Stimulated activated naive B cell treated with anti-CD40 and anti-IgM and Interleukin-4, amounts not matched to agents 10 μg/mL and 1 μg/mL and 100 μg/mL, for 72 hours (primary cell): ENCODE data around the gene MOGAT2.
A peak's percentile ranks its signal among the peaks of the same experiment; 100 is the strongest.
"Not testable (repeated sequence)": the region's sequence is repeated elsewhere in the genome, so short reads cannot be mapped to it uniquely, and the experiment has no call there.

Experiments
- ATAC-seq, 2 donors: fragments of 150-1000 bp; cut with Tn5 transposase; replicated peaks; 2 replicates each; pipeline ENCODE4 v1.10.0; 2021; ENCODE audit warnings: moderate library complexity in 1 of 2
- DNase-seq: peaks from one replicate; pipeline ENCODE4 v3.0.0; 2021
- H3K27ac Mint-ChIP-seq: one replicate; pipeline ENCODE4 v1.8.0; 2022; ENCODE audit warnings: mild to moderate bottlenecking, mixed read lengths
- H3K27me3 Mint-ChIP-seq, 2 donors: one replicate each; pipeline ENCODE4 v1.8.0; 2022; ENCODE audit warnings: mixed read lengths in 2 of 2
- H3K36me3 Mint-ChIP-seq, 2 donors: one replicate each; pipeline ENCODE4 v1.8.0; 2022; ENCODE audit warnings: mixed read lengths in 2 of 2, mild to moderate bottlenecking in 1 of 2
- H3K4me1 Mint-ChIP-seq, 2 donors: one replicate each; pipeline ENCODE4 v1.8.0; 2022; ENCODE audit warnings: mixed read lengths in 2 of 2, mild to moderate bottlenecking in 1 of 2
- H3K4me3 Mint-ChIP-seq, 2 donors: one replicate each; pipeline ENCODE4 v1.8.0; 2022; ENCODE audit warnings: mild to moderate bottlenecking in 2 of 2, mixed read lengths in 2 of 2, moderate library complexity in 1 of 2
- H3K9me3 Mint-ChIP-seq, 2 donors: one replicate each; pipeline ENCODE4 v1.8.0; 2022; ENCODE audit warnings: mixed read lengths in 2 of 2, mild to moderate bottlenecking in 1 of 2

MOGAT2 gene

DNA sequence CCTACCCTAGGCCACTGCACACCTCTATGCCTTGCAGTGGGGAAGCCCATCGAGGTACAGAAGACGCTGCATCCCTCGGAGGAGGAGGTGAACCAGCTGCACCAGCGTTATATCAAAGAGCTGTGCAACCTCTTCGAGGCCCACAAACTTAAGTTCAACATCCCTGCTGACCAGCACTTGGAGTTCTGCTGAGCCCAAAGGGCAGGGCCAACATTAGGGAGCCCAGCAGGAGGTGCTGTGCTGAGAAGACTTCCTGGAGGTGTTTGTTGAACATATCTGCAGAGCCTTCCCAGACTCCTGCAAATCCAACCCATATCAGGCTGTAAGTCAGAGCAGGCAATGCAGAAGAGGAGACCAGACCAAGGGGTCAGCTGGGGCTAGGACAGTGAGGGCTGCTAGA lies 13.5 kb downstream of the MOGAT2 start:
- ATAC-seq = no peak
- H3K36me3 Mint-ChIP-seq = no peaks in the 10 kb centered on the region
- no peaks in the 10 kb centered on the region for H3K4me1 Mint-ChIP-seq
- DNase-seq = no peak
- H3K9me3 Mint-ChIP-seq = no peaks in the 10 kb centered on the region
- no peak overlapping the region for H3K4me3 Mint-ChIP-seq
- no peak overlapping the region for H3K27ac Mint-ChIP-seq
- peaks cover 13 to 16% of the 10 kb centered on the region in 2 donors for H3K27me3 Mint-ChIP-seq

DNA sequence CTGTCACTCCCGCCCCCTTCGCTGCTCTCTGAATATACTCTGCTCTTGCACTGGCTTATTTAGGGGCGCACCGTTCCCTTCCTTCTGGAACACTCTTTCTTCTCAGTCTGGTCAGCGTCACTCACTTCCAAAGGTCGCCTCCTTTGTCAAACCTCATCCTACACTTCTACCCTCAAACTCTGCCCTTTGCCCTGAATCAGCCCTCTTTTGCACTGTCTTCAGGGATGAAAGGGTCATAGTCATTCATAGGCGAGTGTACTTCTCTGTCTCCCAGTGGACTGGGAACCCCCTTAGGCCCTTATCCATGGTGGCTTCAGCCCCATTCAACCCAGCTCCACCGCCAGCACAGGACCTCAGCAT lies 15.4 kb downstream of the MOGAT2 start:
- Mint-ChIP-seq H3K27ac (no peak overlapping the region), H3K4me3 (no peak overlapping the region), H3K9me3 (no peaks in the 10 kb centered on the region), H3K4me1 (no peaks in the 10 kb centered on the region), H3K27me3 (peaks cover 17 to 21% of the 10 kb centered on the region in 2 donors), H3K36me3 (no peaks in the 10 kb centered on the region)
- ATAC-seq (no peak), DNase-seq (no peak)

DNA sequence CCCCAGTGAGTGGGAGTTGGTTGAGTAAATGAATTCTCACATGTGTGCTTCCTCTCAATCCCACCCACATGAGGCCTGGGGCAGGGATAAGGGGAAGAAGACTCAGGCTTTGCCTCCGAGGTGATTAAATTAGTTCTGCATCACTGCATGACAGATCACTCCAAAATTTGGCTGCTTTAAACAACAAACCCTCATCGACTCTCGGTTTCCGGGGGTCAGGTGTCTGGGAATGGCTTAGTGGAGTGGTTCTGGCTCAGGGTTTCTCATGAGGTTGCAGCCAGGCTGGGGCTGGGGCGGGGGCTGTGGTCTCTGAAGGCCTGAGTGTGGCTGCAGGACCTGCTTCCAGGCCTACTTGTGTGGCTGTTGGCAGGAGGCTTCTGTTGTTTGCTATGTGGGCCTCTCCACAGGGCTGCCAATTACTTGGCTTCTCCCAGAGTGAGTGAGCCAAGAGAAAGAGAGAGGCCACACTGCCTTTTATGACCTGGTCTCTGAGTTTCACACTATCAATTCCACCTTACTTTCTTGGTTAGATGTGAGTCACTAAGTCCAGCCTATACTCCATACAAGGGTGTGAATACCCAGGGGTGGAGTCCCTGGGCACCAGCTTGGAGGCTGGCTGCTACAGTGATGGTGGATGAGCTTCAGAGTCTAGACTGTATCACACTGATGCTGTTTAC lies 15.9 kb downstream of the MOGAT2 start:
- H3K27me3 Mint-ChIP-seq = peaks cover 17 to 21% of the 10 kb centered on the region in 2 donors
- no peaks in the 10 kb centered on the region for H3K36me3 Mint-ChIP-seq
- H3K4me1 Mint-ChIP-seq = no peaks in the 10 kb centered on the region
- peak; percentile 41 to 64 for ATAC-seq
- H3K4me3 Mint-ChIP-seq = no peak overlapping the region
- no peak overlapping the region for H3K27ac Mint-ChIP-seq
- no peaks in the 10 kb centered on the region for H3K9me3 Mint-ChIP-seq
- no peak for DNase-seq

DNA sequence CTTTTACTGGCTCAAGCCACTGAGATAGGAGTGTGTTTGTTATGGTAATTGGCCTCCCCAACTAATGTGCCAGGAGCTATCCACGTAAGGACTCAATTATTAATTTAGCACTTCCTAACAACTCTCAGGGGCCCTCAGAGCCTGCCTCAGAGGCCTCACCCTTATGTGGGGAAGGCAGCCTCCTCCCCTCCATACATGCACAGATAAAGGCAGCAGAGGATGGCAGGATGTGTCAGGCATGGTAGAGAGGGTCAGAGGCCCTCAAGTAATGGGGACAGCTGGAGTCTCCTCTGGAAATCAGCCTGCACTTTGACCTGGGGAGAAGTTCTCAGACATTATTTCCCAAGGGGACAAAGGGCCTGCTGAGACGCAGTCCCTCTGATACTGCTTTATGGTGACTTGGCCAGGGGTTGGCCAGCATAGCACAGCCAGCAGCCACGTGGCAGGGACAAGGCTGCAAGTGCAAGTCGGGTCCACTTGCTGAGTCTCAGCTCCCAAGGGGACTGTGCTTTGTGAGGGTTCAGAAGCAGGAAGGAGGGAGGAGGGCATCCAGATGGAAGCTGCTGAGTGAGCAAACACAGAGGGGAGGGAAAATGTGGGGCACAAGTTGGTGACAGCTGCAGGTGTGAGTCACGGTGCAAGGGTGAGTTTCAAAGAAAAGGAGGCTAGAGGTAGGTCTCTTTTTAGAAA lies 17.0 kb downstream of the MOGAT2 start:
- H3K9me3 Mint-ChIP-seq = no peaks in the 10 kb centered on the region
- no peaks in the 10 kb centered on the region for H3K36me3 Mint-ChIP-seq
- H3K27me3 Mint-ChIP-seq = peaks cover 21 to 22% of the 10 kb centered on the region in 2 donors
- DNase-seq (no peak), ATAC-seq (no peak)
- H3K4me1 Mint-ChIP-seq = no peaks in the 10 kb centered on the region
- no peak overlapping the region for H3K4me3 Mint-ChIP-seq
- H3K27ac Mint-ChIP-seq = peak overlapping the region; percentile 1

DNA sequence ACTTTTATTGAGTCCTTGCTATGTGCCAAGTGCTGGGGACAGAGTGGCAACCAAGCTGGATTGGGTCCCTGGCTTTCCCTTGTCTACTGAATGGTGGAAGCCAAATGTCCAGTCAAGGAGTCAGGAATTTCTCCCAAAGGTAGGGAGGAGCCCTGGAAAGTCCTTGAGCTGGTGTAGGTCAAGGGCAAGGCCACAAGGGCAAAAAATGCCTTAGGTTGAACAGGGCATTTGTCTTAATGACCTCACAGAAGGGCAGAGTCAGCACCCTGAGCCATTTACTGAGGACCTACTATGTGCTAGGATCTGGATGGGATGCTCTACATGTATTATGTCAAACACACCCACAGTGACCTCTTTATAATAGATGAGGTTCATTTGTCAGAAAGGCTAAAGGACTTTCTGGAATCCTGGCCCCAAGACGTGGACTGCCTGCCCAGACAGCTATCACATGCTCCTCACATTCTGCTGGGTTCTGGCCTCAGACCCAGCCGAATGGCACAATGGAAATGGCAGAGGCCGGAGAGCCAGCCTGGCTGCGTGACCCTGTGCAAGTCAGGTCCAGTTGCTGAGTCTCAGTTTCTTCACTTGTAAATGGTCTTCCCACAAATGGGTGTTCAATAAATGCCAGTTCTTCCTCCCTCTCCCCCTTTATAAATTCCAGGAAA lies 17.7 kb downstream of the MOGAT2 start:
- Mint-ChIP-seq H3K4me1 (no peaks in the 10 kb centered on the region), H3K9me3 (no peaks in the 10 kb centered on the region), H3K27me3 (peaks cover 21 to 22% of the 10 kb centered on the region in 2 donors), H3K36me3 (no peaks in the 10 kb centered on the region), H3K27ac (no peak overlapping the region), H3K4me3 (no peak overlapping the region)
- ATAC-seq = no peak
- DNase-seq = no peak

DNA sequence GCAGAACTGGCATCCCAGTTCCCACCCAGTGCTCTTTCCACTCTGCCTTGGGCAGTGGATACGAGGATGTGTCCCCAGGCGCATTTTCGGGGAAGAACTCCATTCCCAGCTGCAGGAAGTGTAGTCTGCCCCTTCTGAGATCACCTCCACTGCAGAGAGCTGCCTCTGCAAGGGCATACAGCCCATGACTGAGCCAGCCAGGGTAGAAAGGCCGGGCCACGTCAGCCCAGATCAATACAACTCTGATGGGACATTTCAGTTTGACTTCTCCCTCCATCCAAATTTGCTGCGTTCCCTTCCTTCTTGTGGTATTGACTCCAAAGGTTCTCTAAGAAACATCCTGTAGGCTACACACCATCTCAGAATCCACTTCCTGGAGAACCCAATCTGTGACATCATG lies 19.7 kb downstream of the MOGAT2 start:
- Mint-ChIP-seq H3K4me1 (no peaks in the 10 kb centered on the region), H3K27ac (no peak overlapping the region), H3K9me3 (no peaks in the 10 kb centered on the region), H3K27me3 (peaks cover 20 to 22% of the 10 kb centered on the region in 2 donors), H3K36me3 (no peaks in the 10 kb centered on the region), H3K4me3 (no peak overlapping the region)
- ATAC-seq (no peak), DNase-seq (no peak)

DNA sequence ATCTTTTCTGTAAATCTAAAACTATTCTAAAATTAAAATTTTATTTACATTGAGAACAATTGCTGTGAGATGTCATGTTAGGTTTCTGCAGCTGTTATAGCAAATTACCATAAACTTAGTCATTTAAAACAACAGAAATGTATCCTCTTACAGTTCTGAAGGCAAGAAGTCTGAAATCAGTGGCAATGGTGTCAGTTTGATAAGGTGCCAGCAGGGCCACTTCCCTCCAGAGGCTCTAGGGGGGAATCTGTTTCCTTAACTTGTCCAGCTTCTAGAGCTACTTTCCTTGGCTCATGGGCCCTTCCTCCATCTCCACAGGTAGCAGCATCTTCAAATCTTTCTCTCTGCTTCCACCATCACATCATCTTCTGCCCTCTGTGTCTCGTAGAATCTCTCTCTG lies 23.0 kb downstream of the MOGAT2 start:
- ATAC-seq (no peak), DNase-seq (no peak)
- H3K4me1 Mint-ChIP-seq = peaks cover 0 to 2% of the 10 kb centered on the region in 2 donors
- H3K27ac Mint-ChIP-seq = no peak overlapping the region
- no peaks in the 10 kb centered on the region for H3K9me3 Mint-ChIP-seq
- H3K27me3 Mint-ChIP-seq = peaks cover 26 to 30% of the 10 kb centered on the region in 2 donors
- H3K4me3 Mint-ChIP-seq = no peak overlapping the region
- H3K36me3 Mint-ChIP-seq = no peaks in the 10 kb centered on the region

DNA sequence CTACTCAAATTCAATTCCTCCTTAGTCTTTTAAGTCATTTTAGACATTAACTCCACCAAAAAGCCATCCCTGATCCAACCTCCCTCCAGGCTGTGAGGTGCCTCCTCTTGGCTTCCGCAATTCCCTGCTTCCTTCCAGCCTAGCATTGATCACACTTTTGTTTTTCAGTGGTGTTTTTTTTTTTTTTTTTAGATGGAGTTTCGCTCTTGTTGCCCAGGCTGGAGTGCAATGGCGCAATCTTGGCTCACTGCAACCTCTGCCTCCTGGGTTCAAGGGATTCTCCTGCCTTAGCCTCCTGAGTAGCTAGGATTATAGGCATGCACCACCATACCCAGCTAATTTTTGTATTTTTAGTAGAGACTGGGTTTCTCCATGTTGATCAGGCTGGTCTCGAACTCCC lies 25.5 kb downstream of the MOGAT2 start:
- DNase-seq, ATAC-seq, H3K4me3 Mint-ChIP-seq, H3K9me3 Mint-ChIP-seq, H3K27ac Mint-ChIP-seq, H3K36me3 Mint-ChIP-seq, H3K4me1 Mint-ChIP-seq: not testable (repeated sequence)
- H3K27me3 Mint-ChIP-seq = peaks cover 37 to 38% of the 10 kb centered on the region in 2 donors

DNA sequence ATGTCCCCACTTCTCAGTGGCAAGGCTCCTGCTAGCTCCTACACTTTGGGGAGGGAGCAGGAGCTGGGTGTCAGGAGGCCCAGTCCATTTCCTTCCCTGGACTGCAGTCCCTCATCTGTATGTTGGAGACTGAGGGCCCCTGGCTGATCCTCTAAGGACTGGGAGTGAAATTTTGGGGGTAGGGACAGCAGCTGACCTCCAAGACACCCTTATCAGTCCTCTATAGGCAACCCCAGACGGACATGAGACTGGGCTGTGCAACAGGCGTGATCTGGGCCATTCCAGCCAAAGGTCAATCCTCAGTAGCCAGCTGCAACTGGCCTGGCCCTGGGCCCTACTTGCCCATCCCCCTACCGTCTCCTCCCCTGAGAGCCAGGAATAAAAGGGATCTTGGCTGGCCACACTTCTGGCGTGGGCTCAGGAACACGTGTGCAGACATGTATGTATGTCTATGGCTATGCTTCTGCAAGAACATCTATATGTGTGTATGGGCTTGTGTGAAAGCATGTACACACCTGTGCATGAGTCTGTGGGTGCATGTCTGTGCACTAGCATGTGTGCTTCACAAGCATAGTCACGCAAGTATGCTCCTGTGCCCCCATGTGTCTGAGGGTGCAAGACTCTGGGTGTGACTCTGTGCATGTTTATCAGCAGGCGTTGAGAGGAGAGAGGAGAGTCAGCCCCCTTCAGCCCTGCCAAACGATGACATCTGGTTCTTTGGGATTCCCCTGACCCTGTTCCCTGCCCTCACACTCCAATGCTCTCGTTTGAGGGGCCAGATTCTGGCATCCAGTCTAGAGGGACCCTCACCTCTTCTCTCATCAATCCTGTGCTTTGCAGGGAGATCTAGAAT lies 26.3 kb downstream of the MOGAT2 start:
- ATAC-seq = no peak
- H3K4me1 Mint-ChIP-seq = peaks cover 0 to 2% of the 10 kb centered on the region in 2 donors
- H3K4me3 Mint-ChIP-seq = no peak overlapping the region
- H3K27ac Mint-ChIP-seq = no peak overlapping the region
- H3K36me3 Mint-ChIP-seq = peaks cover 0 to 3% of the 10 kb centered on the region in 2 donors
- H3K27me3 Mint-ChIP-seq = peaks cover 38 to 42% of the 10 kb centered on the region in 2 donors
- no peaks in the 10 kb centered on the region for H3K9me3 Mint-ChIP-seq
- DNase-seq = no peak

DNA sequence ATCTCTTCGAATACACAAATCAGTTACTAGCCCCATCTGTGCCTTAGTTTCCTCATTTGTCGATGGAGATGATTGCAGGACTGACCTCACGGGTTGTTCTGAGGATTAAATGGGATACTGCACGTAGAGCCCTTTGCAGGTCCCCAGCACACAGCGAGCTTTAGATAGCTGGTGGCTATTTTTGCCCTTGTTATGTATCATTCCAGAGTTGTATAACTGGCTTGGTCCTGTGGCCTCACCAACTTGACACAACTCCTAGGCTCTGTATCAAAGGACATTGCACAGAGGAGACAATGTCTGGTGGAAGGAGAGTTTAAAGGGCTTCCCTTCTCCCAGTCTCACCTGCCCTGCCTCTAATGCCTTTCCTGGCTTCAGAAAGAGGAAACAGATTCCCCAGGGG lies 28.2 kb downstream of the MOGAT2 start:
- H3K36me3 Mint-ChIP-seq = peaks cover 0 to 3% of the 10 kb centered on the region in 2 donors
- peaks cover 0 to 2% of the 10 kb centered on the region in 2 donors for H3K4me1 Mint-ChIP-seq
- no peak overlapping the region for H3K27ac Mint-ChIP-seq
- ATAC-seq (no peak), DNase-seq (no peak)
- peaks cover 37 to 42% of the 10 kb centered on the region in 2 donors for H3K27me3 Mint-ChIP-seq
- no peak overlapping the region for H3K4me3 Mint-ChIP-seq
- H3K9me3 Mint-ChIP-seq = no peaks in the 10 kb centered on the region

DNA sequence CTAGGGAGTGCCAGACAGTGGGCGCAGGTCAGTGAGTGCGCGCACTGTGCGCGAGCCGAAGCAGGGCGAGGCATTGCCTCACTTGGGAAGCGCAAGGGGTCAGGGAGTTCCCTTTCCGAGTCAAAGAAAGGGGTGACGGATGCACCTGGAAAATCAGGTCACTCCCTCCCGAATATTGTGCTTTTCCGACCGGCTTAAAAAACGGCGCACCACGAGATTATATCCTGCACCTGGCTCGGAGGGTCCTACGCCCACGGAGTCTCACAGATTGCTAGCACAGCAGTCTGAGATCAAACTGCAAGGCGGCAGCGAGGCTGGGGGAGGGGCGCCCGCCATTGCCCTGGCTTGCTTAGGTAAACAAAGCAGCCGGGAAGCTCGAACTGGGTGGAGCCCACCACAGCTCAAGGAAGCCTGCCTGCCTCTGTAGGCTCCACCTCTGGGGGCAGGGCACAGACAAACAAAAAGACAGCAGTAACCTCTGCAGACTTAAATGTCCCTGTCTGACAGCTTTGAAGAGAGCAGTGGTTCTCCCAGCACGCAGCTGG lies 31.2 kb downstream of the MOGAT2 start:
- H3K27ac Mint-ChIP-seq, H3K36me3 Mint-ChIP-seq, H3K9me3 Mint-ChIP-seq, ATAC-seq, H3K4me1 Mint-ChIP-seq, H3K4me3 Mint-ChIP-seq, DNase-seq: not testable (repeated sequence)
- peaks cover 35 to 37% of the 10 kb centered on the region in 2 donors for H3K27me3 Mint-ChIP-seq

DNA sequence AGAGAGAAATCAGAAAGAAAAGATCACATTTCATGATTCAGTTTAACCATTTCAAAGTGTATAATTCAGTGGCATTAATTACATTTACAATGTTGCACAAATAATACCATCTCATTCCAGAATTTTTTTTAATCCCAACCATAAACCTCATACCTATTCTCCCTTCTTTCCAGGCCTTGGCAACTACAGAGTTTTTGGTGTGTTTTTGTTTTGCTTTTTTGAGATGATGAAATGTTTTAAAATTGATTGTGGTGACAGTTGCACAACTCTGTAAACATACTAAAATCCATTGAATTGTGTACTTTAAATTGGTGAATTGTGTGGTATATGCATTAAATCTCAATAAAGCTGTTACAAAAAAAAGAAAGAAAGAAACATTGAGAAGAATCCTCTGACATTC lies 37.3 kb downstream of the MOGAT2 start:
- not testable (repeated sequence) for H3K4me3 Mint-ChIP-seq, ATAC-seq, H3K27ac Mint-ChIP-seq, H3K27me3 Mint-ChIP-seq, H3K36me3 Mint-ChIP-seq, H3K9me3 Mint-ChIP-seq, H3K4me1 Mint-ChIP-seq, DNase-seq

DNA sequence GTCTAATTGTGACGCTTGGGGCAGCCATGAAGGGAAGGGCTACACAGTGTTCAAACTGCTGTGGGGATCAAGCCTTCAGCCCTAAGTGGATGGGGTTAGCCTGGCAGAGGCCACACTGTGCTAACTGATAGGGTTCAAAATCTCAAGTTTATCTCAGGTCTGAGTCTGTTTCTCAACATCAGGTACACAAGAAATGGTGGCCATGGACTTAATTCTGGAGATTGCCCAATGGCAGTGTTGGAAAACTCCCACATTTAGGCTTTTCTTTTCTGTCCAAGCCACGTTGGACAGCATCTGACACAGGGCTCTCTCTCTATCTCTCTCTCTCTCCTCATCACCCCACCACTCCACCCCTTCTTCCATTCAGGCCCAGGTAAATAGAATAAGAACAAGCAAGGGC lies 40.0 kb downstream of the MOGAT2 start:
- Mint-ChIP-seq H3K36me3 (no peaks in the 10 kb centered on the region), H3K27me3 (peaks cover 5 to 6% of the 10 kb centered on the region in 2 donors), H3K4me1 (no peaks in the 10 kb centered on the region), H3K9me3 (no peaks in the 10 kb centered on the region), H3K27ac (no peak overlapping the region), H3K4me3 (no peak overlapping the region)
- DNase-seq = no peak
- no peak for ATAC-seq

DNA sequence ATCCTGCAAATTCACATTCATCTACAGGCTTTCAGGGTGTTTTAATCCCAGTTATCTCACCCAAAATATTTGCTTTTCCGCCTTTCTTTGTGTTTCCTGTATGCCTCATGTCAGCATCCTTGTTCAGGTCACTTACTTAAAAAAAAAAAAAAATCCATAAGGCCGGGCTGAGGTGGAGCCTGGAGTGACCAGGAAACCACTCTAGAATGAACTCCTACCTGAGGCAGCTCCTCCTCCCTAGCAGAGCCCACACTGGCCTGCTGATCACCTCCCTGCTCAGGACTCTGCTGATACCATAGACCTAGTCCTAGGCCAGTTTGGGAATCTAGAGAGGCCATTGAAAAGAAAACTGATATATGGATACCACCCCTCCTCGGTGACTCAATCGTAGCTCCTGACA lies 42.2 kb downstream of the MOGAT2 start:
- Mint-ChIP-seq H3K4me1 (no peaks in the 10 kb centered on the region), H3K9me3 (no peaks in the 10 kb centered on the region), H3K36me3 (no peaks in the 10 kb centered on the region), H3K27ac (no peak overlapping the region), H3K27me3 (peaks cover 5 to 6% of the 10 kb centered on the region in 2 donors), H3K4me3 (no peak overlapping the region)
- no peak for ATAC-seq
- DNase-seq = no peak
